Stimulated activated CD4-positive, alpha-beta T cell treated with anti-CD3 and anti-CD28 coated beads, Interleukin-2, amount 100 ng/mL, for 48 hours (primary cell): ENCODE results near the gene CTSW.

Experiments used
- DNase-seq, 2 donors: peaks; one replicate each; pipeline ENCODE4 v3.0.0-alpha.2; 2020

Gene CTSW

GRCh38 chr11:65932558-65932919 lies 52.9 kb downstream of the CTSW start:
- DNase-seq = no peak
